Suprapubic skin (tissue), 3 donors: Measurements from ENCODE around the gene SNCG.

Experiments
- CTCF ChIP-seq, 2 donors: fragments of 200-600 bp in 1 of 2; fragments of 450-650 bp in 1 of 2; sonication (generic) in 1 of 2; IDR thresholded peaks; one replicate each; pipeline ENCODE4 v1.5.1; 2016 to 2019; ENCODE audit warnings: antibody characterized with exemption in 2 of 2, mild to moderate bottlenecking in 1 of 2, moderate library complexity in 1 of 2
- EP300 ChIP-seq: sonication (generic); formaldehyde crosslinking; IDR thresholded peaks from one replicate; pipeline ENCODE4 v1.6.1; 2017; ENCODE audit warnings: antibody characterized with exemption

GRCh38 chr10:86942441-86943315 is 15.7 kb upstream of the SNCG start:
- TF ChIP-seq EP300 (no peak), CTCF (IDR thresholded peaks at IDR 0.05) (no peak)
